ENCODE results near the gene DISC1.
"Not testable (repeated sequence)": the region's sequence is repeated elsewhere in the genome, so short reads cannot be mapped to it uniquely, and the experiment has no call there.

DISC1 gene
- total RNA-seq: 17.1 reads per million, percentile 43 among the genes with 10 or more reads in this experiment

DNA sequence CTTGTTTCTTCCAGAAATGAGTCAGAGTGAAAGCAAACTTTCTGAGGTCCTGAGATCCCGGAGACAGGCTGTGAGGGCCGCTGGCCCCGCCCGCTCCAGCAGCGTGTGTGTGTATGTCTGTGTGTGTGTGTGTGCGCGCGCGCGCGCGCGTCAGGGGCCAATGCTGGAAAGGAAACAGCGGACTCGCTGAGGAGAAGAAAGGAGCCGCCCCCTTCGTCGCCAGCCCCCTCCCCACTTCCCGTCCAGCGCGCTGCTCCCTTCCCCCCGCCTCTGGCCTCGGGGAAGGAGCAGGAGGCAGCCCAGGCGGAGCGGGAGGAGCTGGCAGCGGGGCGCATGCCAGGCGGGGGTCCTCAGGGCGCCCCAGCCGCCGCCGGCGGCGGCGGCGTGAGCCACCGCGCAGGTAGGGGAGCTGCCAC, at the start of gene DISC1:
Gene DISC1, plus strand, starts transcription at position 256 of the 416 bp plus-strand sequence. Its CDS starts 78 bp downstream, at position 334.
- DNase-seq: peak; percentile 44

DNA sequence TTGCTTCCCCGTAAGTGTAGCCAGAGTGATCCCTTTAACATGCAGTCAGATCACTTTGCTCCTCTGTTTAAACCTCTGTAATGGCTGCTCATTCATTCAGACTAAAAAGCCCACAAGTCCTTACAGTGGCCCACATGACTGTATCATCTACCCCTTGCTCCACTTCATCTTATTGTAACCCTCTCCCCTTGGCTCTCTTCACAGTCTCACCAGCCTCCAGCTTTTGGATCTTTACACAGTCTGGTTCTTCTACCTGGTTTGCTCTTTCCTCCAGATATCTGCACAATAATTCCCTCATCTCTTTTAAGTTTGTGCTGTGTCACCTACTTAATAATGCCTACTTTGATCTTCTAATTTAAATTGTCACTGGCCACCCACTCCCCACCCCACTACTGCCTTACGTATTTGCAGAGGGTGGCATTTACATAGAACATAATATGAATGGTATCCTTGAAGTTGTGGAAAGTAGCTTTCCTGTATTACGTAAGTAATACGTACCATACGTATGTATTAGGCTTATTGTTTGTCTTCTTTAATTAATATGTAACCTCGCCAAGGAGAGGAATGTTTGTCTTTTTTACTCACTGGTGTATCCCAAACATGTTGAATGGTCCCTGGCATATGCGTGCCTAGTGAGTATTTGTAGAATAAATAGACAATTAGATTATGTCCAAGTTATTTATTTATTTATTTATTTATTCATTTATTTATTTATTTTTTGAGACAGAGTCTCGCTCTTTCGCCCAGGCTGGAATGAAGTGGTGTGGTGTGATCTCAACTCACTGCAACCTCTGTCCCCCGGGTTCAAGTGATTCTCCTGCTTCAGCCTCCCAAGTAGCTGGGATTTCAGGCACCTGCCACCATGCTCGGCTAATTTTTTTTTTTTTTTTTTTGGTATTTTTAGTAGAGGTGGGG, 49.5 kb upstream of the DISC1 start:
- no peak for DNase-seq

DNA sequence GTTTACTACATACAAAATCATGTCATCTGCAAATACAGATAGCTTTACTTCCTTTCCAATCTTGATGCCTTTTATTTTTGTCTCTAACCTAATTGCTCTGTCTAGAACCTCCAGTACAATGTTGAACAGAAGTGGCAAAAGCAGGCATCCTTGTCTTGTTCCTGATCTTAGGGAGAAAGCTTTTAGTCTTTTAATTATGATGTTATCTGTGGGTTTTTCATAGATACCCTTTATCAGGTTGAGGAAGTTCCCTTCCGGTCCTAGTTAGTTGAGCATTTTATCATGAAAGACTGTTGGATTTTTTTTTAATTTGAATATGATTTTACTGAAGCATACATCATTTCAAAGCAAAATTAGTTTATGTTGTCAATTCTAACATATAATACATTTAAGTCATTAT, 45.7 kb upstream of the DISC1 start:
- DNase-seq: no peak

DNA sequence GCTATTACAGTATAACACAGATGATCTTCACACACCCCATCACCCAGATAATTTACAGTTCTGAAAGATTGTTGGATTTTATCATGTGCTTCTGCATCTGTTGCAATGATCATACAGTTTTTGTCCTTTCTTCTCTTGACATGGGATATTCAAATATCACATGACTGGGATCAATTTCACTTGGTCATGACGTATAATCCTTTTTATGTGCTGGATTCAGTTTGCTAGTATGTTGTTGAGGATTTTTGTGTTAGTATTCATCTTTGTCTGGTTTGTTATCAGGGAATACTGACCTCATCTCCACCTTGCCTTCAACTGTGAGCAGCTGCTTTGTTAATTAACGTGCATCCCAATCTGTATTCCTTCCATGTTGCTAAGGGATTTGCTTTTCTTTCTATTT, 44.7 kb upstream of the DISC1 start:
- DNase-seq: no peak

DNA sequence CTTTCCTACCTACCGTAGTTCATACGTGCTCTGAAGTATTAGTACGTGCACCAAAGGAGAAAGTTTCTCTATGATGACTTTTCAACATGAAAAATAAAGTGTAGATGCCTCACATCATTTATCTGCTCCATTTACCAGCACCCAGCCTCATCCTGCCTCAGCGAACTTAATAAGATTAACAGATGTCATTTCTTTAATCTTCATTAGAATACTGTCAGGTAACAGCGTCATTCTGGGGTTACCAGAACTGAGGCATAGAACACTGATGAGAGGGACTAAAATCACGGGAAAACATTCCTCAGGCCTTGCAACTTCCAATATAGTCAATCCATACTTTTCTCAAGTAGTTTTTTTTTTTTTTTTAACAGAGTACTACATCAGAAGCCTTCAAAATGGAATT, 43.2 kb upstream of the DISC1 start:
- DNase-seq: no peak

DNA sequence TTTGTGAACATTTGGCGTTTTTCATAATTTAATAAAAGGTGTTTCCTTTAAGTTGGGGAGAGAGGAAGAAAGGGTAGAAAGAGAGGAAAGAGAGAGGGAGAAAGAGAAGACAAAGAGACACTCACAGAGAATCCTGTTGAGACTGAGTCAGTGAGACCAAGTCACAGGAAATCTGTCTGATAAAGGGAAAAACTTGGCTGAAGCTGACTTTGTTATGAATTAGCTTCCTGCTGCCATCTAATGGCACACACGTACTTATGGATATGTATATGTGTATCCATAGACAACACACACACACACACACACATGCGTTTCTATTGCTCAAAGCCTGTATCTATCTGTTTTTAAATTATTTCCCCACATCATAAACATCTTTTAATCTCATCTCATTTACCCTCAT, 42.5 kb upstream of the DISC1 start:
- no peak for DNase-seq

DNA sequence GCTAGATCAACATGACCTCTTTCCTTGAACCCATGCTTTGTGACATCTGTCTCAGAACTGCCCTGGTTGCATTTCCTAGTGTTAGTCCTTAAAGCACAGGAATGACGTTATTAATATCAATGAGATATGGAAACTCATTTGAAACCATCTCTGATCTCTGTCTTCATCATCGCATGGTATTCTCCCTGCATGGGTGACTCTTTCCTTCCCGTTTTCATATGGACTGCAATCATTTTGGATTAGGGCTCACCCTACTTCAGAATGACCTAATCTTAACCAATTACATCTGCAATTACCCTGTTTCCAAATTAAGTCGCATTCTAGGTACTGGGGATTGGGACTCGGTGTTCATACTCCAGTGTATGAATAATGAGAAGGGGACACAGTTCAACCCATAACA, 41.7 kb upstream of the DISC1 start:
- DNase-seq: no peak

DNA sequence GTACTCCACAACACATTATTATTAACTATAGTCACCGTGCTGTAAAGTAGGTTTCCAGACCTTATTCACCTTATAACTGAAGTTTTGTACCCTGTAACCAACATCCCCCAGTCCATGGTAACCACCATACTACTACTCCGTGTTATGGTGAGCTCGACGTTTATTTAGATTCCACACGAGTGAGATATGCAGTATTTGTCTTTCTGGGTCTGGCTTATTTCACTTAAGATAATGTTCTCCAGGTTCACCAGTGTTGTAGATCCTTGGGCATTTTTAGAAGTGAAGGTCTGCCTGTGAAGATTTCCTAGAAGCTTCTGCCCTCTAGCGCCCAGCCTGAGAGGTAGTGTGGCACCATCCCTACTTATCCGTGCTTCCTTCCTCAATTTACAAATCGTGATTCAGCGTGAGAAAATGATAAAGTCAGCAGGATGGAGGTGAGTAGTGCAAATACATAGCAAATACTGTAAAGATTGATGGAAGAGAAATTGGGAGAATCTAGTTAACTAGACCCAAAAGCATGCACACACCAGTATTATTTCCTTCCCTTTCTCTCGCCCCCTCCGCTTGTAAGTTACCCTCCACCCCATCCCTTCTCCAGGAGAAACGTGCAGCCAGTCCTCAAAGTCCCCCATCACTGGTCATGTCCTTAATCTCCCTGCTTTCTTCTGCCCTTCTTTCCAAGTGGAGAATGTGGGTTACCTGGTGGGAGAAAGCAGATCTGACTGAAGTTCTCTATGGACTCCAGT, 36.0 kb upstream of the DISC1 start:
- DNase-seq: no peak

DNA sequence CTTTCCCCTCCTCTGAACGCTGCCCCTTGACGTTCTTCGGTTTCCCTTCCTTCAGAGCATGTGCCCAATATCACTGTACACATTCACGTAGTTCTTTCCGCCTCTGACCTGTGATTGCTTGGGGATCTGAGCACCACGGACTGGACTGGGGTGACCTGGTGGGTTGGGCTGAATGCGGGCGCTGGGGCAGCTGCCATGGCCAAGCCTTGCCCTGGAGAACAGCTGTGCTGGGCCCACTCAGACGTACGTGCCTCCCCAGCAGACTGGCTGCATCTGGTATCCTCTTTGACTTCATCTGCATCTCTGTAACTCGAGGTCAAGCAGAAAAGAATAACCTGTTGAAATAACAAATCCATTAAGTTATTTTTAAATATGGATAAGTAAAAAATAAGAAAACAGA, 35.1 kb upstream of the DISC1 start:
- DNase-seq: no peak

DNA sequence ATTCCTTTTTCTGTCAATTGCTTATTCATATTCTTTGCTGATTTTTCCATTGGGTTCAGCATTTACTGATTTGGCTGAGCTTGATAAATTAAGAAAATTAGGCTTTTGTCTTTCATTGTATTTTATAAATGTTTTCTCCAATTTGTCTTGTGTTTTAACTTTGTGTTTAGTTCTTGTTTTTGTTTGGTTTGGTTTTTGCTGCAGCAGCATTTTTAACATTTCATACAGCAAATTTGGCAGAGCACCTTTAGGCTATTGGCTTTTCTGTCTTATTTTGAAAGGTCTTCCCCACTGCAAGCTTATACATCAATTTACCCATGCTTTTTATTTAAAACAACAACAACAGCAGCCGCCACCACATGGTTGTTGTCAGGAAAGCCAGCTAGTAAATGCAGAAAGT, 33.8 kb upstream of the DISC1 start:
- DNase-seq: no peak

DNA sequence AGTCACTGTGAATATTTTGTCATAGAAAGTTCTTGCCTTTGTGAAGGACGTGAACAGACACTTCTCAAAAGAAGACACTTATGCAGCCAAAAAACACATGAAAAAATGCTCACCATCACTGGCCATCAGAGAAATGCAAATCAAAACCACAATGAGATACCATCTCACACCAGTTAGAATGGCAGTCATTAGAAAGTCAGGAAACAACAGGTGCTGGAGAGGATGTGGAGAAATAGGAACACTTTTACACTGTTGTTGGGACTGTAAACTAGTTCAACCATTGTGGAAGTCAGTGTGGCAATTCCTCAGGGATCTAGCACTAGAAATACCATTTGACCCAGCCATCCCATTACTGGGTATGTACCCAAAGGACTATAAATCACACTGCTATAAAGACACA, 33.3 kb upstream of the DISC1 start:
- DNase-seq: not testable (repeated sequence)

DNA sequence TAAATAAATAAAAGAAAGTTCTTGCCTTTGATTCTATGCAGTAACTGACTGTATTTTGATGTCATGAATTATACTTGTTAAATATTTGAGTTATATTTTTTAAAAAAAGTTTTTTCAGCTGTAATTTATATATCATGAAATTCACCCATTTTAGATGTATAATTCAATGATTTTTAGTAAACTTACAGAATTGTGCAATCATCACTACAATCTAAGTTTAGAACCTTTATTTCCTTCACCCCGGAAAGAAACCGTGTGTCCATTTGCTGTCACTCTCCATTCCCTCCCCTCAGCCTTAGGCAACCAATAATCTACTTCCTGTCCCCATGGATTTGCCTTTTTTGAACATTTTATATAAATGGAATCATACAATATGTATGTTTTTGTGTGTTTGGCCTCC, 32.5 kb upstream of the DISC1 start:
- DNase-seq: no peak

DNA sequence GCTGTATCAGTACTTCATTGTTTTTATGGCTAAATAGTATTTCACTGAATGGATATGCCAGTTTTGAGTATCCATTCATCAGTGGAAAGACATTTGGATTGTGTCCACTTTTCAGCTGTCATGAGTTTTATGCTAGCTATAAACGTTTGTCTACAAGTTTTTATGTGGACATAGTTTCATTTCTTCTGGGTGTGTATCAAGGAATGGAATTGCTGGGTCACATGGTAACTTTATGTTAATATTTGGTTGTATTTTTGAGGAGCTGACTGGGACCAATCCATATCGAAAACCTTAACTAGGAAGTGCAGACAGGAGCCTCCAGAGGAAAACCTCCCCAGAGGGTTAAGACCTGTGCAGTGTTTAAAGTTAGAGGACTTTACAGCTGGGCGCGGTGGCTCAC, 31.8 kb upstream of the DISC1 start:
- no peak for DNase-seq

DNA sequence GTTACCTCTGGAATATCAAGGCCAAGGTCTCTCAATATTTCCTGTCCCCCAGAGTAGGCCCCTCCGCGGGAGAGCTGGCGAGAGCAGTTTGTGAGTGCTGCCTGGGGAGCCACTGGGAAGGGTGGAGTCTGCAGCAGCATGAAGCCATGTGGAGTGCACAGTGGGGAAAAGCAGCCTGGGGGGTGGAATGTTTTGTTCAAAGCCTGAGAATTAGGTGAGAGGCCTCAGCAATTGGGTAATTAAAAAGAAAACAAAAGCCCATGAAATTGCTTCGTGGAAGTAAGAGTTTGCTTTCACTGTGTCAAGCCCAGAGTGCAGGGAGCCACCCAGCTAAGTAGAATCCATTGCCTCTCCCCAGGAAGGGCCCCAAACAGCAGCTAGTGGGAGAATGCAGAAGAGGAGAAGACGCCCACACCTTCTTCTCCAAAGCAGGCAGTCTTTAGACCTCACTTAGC, 30.2 kb upstream of the DISC1 start:
- no peak for DNase-seq

DNA sequence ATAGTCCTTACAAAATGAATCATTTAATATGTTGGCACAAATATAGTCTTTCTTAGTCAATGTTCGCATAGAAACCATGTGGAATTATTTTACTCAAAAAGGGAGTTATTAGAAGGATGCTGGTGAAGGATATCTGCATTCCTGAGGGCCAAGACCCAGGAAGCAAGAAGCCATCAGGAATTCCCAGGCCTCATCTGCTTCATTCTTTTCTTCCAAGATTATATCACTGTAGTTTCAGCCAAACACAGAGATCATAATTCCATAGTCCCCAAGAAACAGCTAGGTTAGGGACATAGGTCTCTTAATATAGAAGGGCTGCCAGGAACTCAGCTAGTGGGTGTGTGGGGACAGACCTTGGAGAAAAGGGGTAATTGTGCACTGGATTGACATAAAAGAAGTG, 28.6 kb upstream of the DISC1 start:
- DNase-seq: no peak

DNA sequence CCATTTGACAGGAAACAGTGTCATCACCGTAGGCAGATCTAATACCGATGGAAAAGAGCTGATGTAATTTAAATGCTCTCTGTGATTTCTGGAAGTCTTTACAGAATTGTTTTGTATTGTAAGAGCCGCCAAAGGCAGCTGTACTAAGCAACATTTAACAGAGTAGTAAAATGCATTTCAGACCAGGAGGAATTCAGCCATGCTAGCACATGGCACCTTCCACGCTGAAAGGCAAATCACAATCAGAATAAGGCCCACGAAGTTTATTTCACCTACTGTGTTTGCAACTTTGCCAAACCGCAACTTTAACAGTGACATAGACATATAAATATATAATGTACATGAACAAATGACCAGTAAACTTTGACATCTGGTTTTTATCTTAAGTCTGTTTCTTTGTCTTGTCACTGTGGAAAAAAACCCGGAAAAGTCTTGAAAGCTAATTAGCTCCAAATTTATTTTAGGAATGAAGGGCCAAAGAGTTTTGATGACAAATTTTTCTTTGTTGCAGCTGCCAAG, 26.1 kb upstream of the DISC1 start:
- no peak for DNase-seq

DNA sequence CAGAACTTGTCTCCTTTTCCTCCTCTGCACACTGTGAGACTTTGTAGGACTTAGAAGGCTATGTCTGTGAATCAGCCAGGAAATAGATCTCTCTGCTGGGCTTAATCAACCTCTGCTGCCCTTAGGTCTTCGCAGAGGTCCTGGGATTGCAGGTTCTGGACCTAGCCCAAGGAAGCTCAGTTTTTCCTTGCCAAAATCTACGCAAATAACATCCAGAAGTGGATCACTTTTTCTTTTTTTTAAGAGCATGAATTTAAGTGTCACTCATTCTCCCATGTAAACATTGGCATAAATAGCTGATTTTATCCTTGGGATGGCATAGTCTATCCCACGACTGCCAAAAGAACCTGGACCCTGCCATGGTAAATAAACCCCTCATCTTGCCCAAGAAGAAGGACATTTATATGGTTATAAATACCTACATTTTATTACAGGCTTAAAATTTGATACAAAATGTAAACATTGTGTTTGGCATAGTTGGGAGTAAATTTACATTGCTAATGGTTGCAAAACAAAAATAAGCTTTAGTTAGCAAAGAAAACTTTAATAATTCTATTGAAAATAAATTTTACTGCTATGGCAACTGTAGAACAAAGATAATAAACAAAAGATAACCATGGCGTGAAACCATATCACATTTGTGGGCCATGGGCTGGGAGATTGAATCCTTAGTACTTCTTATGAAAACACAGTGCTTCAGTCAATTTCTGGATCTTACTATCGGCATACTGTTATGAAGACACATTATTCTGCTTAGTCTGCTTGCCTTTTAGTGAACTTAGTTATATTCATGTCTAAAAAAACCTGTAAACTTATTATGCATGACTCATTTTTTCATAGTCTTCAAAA, 24.5 kb upstream of the DISC1 start:
- no peak for DNase-seq

DNA sequence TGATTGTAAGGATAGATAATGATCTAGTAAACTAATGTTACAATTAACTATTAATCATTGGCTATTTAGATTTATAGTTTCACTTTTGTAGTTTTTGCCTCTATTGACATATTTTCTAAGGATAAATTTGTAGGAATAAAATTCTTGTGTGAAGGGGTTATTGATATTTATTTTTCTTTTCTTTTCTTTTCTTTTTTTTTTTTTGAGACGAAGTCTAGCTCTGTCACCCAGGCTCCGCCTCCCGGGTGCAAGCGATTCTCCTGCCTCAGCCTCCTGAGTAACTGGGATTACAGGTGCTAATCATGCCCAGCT, 24.0 kb upstream of the DISC1 start:
- DNase-seq: no peak

DNA sequence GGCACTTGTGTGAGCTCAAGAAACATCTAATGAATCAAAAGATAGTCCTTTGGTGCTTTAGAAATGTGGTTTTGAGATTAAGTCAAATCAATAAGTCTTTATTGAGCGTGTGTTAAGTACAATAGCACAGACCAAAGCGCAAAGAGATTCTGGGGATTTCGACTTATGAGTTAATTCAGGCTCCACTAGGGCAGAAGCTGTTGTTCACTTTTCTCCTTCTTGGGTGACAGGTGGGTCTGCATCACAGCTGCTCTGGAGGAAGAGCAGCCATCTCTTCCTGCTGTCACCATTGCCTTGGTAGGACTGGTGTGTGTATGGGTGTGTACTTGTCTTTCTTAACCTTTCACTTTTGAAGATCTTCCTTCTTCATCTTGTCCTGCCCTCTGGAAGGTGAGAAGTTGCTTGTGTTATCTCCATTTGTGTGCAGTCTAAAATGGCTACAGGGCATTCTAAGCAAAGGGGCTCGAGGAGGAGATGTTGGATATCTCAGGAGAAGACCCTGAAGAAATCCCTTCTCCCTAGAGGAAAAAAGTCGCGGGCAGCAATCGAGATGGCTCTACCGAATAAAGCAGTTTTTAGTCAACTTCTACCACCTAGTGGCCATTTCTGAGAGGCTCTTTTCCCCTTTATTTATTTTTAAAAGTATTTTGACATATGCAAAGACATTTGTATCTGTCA, 22.9 kb upstream of the DISC1 start:
- DNase-seq: peak; percentile 31

DNA sequence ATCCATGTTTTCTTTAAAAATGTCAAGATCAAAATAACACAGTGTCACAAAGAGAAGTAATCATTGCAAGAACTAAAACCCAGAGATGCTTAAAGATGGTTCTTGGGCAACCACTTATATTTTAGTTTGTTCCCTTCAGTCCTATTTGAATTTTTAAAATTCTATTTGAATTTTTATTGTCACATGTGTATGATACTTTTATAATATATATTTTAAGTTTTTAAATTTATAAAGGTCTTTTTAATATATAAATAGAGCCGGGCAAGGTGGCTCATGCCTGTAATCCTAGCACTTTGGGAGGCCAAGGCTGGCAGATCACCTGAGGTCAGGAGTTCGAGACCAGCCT, 22.3 kb upstream of the DISC1 start:
- no peak for DNase-seq

DNA sequence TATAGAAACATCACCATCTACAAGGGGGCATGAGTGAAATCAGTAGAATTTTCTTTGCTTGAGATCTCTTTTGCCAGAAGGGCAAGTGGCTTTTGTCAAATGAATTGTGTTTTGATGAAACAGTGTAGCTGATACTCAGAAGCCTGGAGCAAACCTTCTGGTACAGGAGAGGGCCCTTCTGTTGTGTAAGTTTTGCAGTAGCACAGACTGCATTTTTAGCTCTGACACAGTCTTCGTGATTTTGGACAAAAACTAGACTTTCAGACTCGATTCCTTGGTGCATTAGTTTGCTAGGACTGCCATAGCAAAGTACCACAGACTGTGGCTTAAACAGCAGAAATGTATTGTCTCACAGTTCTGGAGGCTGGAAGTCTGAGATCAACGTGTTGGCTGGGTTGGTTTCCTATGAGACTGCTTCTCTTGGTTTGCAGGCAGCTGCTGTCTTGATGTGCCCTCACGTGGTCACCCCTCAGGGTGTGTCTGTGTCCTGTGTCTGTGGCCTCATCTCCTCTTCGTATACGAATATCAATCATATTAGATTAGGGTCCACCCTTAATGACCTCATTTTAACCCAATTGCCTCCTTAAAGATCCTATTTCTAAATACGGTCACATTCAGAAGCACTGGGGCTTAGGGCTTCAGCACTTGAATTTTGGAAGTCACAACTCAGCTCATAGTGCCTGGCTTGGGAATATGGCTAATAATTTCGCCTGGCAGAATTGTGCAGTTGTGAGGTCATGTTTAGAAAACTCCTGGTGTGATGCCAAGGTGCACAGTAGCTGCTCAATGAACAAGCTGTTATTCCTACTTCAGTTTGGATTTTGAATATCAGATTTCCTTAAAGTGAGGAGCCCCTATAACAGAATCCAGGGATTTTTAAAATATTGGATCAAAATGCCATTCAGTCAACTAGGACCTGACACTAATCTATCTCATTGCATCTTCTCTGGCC, 21.2 kb upstream of the DISC1 start:
- no peak for DNase-seq

Measured in effector CD4-positive, alpha-beta T cell (primary cell).